ENCODE measurements around the gene DIMT1.

The DIMT1 gene

DNA sequence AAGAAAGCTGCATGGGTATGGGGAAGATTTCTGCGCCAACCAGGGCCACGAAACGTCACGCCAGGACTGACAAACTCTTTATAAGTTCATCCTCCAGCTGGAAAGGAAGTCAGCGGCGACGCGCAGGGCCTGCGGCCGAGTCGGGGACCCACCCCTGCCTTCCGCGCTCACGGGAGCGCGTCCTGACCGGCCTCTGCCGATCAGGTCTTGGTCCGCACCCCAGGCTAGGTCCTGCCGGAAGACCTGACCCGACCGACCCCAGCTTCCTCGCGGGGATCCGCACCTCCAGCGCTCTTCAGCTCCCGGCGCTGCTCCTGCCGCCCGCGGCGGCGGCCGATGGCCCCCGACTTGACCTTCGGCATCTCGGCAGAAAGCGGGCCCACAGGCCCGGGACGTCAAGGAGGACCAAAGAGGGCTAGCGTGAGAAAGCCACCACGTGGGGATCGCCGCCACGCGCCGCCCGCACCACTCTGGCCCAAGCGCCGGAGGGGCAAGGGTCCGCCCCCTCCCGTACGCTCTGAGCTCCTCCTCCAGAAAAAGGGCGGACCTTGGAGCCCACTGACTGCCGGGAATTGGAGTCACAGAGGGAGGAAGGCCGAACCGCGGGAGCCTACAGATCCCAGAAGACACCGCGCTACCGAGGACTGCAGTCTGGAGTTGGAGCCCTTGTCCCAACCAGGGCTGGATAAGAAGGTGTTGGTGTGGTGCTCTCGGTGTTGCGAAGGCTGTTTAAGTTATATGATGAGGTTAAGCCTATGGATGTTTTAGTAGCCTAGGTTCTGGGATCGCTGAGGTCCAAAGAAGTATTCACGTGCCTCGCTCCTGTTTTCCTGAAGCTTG lies at the start of gene DIMT1:
DIMT1 (minus strand) TSS at position 495 of the 840 bp plus-strand sequence; CDS start at position 362, 133 bp downstream.
- peak; percentile 84 for DNase-seq (ENCODE audit: low read depth)

DNA sequence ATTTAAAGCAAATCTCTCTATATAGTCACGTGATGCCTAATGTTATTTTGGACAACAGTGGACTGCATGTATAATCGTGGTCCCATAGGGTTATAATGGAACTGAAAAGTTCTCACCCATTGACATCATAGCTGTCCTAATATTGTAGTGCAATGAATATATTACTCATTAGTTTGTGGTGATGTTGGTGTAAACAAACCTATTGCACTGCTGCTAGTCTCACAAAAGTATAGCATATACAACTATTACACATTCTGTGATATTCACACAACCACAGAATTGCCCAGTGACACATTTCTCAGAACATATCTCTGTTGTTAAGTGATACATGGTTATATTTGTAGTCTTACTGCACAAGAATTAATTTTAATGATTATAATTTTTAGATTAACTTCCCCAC lies 46.6 kb upstream of the DIMT1 start:
- no peak for DNase-seq (ENCODE audit: low read depth)

DNA sequence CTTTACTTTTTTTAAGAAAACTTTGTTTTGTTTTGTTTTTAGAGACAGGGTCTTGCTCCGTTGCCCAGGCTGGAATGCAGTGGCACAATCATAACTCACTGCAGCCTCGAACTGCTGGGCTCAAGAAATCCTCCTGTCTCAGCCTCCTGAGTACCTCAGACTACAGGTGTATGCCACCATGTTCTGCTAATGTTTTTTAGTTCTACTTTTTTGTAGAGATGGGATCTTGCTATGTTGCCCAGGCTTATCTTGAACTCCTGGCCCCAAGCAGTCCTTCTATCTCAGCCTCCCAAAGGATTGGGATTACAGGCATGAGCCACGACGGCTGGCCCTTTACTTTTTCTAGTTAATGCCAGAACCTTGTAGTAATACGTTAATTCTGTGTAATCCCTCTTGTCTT lies 44.8 kb upstream of the DIMT1 start:
- no peak for DNase-seq (ENCODE audit: low read depth)

DNA sequence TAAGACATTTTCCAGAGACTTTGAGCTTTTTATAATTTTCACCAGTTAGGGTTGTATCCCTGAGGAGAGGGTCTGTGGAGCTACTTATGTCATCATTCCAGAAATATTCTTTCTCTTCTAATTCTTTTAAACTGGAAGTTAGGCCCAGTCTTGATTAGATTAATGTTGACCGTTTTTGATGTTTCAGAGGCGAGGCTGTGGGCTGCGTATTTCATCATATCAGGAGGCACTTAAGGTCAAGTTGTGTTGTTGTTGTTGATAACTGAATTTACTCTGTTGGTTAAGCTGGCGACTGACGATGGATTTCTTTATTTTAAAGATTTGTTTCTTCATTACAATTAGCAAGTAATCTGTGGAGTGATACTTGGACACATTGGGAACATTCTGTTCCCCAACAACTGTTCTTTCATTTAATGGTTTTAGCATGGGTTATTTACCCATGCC lies 28.9 kb upstream of the DIMT1 start:
- no peak for DNase-seq (ENCODE audit: low read depth)

DNA sequence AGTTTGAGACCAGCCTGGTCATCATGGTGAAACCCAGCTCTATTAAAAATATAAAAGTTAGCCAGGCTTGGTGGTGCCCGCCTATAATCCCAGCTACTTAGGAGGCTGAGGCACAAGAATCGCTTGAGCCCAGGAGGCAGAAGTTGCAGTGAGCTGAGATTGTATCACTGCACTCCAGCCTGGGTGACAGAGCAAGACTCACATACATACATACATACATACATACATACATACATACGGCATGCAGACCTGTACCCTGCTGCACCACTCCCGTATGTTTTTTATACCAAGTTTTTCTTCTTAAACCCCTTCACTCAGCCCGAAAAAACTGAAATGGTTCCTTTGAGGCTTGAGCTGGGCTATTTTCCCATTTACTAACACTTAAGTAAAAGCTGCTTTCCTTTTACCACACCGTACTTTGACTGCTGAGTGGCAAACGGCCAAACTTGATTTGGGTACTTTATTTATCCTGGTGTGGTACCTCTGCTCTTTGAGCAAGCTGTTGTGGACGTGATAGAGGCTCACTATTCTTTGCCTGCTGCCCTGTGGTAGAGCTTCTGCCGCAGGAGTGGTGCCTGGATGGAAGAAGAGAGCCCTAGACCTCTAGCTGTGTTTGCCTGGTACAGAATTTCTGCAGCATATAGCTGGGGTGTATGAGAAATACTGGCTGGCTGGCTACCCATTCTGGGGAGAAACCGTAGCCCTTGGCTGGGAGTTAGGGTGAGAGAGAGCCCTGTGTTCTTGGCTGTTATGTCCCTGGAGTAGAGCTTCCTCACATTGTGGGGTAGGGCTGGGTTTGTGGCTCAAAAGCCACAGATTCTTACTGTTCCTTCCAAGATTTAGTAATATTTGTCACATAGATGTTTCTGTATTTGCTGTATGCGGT lies 28.3 kb upstream of the DIMT1 start:
- DNase-seq (ENCODE audit: low read depth) = no peak

DNA sequence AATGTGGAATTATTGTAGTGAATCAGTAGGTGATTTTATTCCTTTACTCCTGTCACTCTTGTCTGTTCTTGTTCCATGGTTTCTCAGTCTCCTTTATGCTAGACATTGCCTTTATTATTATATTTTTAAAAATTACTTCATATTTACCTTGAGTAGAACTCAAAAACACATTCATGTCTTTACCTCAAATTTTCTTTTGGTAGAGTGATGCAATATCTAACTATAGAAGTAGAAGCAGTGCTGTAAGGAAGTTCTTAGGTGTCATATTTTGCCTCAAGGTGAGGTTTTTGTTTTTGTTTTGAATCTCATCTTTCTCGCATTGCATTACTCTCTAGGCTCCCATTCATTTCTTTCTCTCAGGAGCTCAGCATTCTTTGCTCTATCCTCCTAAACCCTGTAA lies 21.1 kb upstream of the DIMT1 start:
- DNase-seq (ENCODE audit: low read depth) = no peak

DNA sequence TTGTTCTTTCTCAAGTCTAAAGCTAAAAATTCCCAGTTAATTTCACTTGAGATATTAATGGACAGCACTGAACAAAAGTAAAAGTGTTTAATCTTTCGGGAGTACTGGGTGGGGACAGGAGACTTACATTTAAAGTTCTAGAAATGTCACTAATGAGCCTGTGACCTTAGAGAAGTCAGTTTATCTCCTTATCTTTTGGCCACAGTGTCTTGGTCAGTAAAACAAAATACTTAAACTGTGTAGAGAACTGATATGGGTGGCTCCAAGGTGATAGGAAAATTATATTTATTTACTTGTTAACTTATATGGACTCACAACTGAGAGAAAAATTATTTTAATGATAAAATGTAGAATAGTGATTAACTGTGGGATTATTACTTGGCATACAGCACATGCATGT lies 17.7 kb upstream of the DIMT1 start:
- DNase-seq (ENCODE audit: low read depth) = no peak

DNA sequence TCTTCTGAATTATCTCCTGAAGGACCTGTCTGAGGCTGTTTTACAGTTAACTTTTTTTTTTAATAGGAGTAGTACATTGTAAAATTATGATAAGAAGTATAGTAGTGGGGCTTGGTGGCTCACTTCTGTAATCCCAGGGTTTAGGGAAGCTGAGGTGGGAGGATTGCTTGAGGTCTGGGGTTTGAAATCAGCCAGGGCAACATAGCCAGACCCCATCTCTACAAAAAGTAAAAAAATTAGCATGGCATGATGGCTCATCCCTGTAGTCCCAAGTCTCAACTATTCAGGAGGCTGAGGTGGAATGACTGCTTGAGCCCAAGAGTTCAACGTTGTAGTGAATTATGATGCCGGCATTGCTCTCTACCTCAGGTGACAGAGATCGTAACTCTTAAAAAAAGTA lies 15.9 kb upstream of the DIMT1 start:
- DNase-seq (ENCODE audit: low read depth) = no peak

DNA sequence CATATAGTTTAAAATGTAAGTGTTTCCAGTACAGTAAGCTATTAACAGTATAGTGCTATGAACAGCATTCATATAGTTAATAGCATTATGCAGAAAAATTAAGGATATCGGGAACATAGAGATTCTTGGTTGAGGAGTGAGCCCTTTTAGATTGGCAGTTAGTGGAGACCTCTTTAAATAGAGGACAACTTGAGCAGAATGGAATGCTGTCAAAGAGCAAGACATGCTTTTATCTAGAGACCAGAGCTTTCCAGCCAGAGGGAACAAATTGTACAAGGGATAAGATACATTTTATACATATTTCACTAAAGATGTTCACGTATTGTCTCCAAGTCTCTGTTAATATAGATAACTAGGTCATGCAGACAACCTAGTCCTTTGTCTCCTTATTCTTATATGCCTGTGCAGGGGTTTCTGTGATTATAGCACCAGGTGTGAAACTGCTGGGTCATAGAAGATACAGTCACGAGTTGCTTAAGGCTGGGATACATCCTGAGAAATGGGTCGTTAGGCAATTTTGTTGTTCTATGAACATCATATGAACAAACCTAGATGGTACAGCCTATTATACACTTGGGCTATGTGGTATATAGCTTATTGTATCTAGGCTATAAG lies 14.9 kb upstream of the DIMT1 start:
- DNase-seq (ENCODE audit: low read depth) = no peak

DNA sequence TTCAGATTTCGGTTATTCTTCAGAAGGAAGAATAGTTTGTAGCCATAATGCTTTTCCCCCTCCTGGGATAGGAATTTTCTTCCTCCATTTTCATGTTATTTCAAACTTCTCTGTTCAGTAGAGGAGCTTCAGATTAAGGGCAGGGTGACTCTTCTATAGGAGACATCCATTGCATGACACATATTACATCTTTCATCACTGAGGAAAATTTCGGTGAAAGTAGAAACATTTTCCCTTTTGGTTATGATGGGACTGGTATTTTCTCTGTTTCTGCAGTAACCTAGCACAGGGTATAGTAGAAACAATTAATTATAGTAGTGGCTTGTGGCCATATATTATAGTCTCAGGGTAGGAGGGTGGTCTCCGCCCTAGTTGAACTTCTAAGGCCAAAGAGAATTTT lies 10.0 kb upstream of the DIMT1 start:
- DNase-seq (ENCODE audit: low read depth) = no peak

DNA sequence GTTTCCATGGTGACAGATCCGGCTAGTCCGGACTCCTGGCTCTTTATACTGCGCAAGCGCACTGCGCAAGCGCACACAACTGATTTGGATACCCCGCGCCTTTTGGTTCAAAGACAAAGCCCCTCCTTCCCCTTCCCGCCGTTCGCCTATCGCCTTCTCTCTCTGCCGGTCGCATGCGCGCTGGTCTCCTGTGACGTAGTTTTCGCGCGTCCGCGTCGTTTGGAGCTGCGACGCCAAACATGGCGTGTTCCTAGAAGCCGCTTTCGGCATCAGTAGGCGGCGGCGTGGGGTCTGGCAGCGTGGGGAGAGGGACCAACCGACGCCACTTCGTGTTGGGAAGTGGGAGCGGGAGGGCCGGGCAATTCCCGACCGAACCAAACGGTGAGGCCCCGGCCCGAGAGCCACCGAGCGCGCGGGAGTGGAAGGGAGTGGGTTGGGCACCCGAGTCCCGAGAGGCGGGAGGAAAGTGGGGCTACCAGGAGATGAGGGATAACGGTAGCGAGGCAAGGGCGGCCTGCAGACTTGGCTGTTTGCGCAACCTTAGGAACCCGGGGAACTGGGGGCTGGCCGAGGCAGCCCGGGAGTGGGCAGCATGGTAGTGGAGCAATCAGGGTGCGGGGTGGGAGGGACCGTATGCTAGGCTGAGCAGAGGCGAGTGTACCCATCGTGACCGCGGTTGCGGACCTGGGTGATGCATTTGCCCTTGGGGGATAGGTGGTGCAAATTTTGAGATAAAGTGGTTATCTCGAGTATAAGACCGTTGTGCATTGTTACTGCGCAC lies 9.0 kb upstream of the DIMT1 start, which contains the start of gene IPO11:
IPO11 (plus strand) TSS at position 215 of the 781 bp plus-strand sequence. CDS start 24,517 bp downstream, outside the sequence.
- DNase-seq (ENCODE audit: low read depth) = peak; percentile 99

DNA sequence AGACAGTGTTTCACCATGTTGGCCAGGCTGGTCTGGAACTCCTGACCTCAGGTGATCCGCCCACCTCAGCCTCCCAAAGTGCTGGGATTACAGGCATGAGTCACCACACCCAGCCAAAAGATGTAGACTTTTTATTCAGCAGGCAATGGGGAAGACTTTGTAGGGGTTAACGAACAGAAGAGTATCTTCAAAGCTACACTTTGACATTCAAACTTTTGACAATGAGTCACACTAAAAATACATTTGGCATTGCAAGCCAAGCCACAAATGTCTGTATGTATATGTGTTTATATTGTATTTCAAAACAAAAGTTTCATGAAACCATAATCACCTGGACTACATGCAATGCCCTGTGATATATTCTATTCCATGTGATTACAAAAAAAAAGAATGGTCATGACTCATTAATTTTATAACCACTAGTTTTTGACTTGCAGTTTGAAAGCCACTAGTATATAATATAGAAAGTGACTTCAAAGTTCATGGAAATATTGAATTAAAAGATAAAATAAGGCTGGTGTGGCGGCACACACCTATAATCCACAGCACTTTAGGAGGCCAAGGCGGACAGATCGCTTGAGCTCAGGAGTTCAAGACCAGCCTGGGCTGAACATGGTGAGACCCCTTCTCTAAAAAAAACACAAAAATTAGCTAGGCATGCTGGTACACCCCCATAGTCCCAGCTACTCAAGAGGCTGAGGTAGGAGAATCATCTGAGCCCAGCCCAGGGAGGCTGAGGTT lies 8.3 kb downstream of the DIMT1 start:
- no peak for DNase-seq (ENCODE audit: low read depth)

DNA sequence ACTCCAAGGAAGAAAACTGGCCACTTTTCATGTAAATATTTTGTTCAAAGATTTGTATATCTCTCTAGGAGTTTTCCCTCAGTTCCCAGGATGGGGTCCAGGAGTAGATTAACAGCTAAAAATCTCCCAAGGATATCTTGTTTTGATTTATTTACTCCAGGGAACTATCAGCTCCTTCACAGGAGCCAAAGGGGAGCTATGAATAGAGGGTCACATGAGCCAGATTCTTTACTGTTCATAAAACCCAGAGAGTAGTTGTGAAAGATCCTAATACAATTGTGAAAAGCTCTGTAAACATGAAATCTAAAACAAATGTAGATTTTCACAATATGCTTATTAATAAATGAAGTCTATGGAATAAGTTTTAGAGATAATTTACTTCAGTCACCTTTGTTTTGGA lies 16.9 kb downstream of the DIMT1 start:
- DNase-seq (ENCODE audit: low read depth) = no peak

DNA sequence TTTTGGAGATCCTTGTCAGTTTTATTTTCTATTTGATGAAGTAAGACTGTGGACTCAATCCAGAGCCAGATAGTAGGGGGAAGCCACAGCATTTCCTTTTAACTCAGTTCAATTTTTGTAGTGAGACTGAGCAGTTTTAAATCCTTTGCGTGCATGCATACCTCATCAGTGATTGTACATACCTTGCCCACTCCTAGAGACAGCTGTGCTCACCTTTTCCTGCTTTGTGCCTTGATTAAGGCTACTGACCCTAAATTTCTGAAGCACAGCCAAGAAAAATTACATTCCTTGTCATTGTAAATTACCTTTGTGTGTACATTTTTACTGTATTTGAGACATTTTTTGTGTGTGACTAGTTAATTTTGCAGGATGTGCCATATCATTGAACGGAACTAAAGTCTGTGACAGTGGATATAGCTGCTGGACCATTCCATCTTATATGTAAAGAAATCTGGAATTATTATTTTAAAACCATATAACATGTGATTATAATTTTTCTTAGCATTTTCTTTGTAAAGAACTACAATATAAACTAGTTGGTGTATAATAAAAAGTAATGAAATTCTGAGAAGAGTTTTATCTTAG lies 17.8 kb downstream of the DIMT1 start:
- DNase-seq (ENCODE audit: low read depth) = no peak

DNA sequence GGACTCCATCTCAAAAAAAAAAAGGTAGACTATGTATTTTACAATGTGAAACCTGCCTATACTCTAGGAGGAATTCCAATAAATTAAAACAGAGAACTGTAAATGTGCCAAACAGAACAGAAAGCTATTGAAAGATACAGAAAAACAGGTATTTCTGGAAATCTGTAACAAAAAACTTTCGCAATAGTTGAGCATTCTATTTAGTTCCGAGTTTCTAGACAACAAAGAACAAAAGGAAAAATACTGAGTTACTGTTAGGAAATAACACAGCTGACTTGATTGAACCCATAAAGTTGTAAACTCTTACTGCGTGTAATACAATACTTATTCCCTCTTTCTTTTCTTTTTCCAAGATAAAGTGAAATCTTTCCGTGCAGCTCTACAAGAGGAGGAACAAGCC lies 18.6 kb downstream of the DIMT1 start:
- DNase-seq (ENCODE audit: low read depth) = no peak

DNA sequence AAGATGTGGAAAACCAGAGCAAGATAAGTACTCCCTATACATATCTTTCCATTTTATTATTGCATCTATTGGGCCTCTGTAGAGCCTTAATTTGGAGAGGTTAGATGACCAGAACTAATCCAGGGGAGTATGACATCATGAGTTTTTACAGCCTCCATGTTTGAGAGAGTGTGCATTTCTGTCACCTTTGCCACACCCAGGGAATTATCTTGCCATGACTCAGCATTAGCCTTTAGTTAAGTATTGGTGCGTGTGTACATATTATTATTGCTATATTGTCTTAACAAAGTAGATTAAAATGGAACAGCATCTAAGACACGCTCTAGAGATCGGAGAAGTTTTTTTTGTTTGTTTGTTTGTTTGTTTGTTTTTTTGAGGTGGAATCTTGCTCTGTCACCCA lies 27.6 kb downstream of the DIMT1 start:
- no peak for DNase-seq (ENCODE audit: low read depth)

DNA sequence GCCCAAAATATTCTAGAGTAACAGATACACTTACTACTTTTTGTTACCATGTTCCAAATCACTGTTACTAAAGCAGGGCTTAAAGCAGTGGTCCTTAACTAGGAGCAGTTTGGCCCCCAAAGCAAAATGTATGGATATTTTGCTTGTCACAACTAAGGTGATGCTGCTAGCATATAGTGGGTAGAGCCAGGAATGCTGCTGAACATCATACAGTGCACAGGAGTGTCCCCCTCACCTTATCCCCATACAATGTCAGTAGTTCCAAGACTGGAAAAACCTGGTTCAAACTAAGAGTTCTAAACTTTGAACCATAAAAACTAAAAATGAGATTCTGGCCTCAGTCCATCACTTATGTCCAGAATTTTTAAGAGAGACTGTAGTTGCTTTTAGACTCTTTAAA lies 28.1 kb downstream of the DIMT1 start:
- DNase-seq (ENCODE audit: low read depth) = no peak

DNA sequence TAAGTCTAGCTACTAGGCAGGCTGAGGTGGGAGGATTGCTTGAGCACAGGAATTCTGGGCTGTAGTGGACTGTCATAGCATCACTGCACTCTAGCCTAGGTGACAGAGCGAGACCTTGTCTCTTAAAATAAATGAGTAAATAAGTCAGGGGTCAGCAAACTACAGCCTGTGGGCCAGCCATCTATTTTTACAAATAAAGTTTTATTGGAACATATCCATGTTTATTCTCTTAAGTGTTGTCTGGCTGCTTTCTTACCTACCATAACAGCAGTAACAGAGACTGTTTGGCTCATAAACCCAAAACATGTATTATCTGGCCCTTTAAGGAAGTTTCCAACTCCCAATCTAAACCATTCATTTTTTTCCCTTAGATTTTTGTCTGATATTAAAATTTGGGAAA lies 29.6 kb downstream of the DIMT1 start:
- DNase-seq (ENCODE audit: low read depth) = no peak

DNA sequence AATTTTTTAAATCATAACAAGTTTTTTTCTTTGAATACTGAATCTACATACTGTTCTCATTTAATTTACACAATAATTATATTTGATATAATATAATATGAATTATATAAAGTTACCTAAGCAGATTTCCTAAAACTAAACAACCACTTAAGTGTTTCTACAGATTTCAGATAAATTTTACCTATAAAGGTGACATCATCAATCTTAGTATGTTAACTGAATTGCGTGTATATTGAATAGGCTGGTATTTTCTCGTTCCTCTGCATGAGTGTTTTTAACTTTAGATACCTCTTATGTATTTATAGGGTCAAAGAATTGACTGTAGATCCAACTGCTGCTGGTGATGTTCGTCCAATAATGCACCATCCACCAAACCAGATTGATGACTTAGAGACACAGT lies 30.3 kb downstream of the DIMT1 start:
- DNase-seq (ENCODE audit: low read depth) = no peak

DNA sequence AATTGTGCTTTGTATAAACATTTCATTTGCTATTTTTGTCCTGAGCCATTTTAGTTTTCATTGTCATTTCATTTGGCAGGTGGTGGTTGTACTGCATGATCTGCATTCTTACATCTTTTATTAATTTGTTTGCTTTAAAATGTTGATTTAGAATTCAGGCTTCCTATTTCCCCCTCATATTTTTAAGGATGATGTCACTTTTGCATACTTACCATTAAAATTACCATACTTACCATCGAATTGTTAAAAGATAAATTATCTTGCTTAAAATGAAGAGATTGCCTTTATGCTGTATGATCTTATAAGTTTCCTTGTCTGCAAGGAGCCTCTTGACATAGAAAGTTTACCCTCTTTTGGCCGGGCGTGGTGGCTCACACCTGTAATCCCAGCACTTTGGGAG lies 31.1 kb downstream of the DIMT1 start:
- DNase-seq (ENCODE audit: low read depth) = no peak

DNA sequence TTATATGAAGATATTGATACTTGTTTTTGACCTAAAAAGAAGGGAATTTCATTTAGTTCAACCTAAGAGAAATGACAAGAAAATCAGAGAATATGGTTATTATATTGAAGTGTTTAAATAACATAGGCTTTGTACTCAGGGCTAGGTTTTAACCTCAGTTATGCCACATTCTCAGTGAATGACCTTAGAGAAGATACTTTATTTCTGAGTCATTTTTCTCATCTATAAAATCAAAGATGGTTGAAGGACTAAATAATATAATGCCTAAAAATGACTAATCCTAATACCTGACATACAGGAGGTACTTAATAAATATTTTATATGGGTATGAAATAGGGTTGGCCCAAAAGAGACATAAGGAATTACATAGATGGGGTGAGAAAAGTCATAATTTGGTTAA lies 32.3 kb downstream of the DIMT1 start:
- no peak for DNase-seq (ENCODE audit: low read depth)

Data from stimulated activated CD8-positive, alpha-beta memory T cell treated with anti-CD3 and anti-CD28 coated beads, Interleukin-12 subunit alpha, Interleukin-12 subunit beta, amount 100 ng/mL, for 1 hour (primary cell).